Endometrium (tissue), 2 donors: ENCODE data around the gene CASKIN1.
"Not testable (repeated sequence)": the region's sequence is repeated elsewhere in the genome, so short reads cannot be mapped to it uniquely, and the experiment has no call there.

Experiments
- FAIRE-seq: peaks from 2 replicates; lab custom pipeline; 2012; peaks lifted over from hg19 to GRCh38; lab: Jason Lieb, UNC
- donor health status: control.
- donor health status: control.

Gene CASKIN1

DNA sequence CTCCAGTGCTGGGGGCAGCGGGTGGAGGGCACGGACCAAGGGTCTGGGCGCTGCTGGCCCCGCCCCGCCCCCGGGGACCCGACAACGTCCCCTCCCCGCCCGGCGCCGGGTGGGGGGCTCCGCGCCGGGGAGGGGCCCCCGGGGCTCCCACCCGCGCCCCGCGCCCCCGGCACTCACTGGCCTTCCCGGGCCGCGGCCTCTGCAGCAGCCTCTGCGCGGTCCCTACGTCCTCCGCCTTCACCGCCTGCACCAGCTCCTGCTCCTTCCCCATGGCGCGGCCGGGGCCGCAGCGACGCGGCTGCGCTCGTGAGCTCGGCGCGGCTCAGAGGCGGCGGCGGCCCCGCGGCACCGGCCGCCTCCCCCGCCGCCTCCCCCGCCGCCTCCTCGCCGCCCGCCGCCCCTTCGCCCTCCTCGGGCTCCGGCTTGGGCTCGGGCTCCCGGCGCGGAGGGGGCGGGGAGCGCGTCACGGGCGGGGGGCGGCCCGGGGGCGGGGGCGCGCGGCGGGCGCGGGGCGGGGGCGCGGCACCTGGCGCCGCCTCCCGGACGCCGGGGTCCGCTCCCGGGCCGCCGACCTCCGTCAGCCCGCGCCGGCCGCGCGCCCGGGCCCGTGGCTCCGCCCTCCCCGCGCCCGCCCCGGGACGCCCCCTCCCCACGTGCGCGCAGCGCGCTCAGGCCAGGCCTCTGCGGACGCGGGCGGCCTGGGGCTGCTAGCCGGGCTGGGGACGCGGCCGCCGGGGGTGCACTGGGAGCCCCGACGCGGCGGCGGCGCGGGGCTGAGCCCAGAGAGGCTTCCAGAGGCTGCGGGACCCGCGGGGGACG lies at the start of gene CASKIN1:
TSS of gene CASKIN1 (minus strand) at position 444 of the 819 bp plus-strand sequence. CDS start at position 271, 173 bp downstream.
- FAIRE-seq, result no peak

DNA sequence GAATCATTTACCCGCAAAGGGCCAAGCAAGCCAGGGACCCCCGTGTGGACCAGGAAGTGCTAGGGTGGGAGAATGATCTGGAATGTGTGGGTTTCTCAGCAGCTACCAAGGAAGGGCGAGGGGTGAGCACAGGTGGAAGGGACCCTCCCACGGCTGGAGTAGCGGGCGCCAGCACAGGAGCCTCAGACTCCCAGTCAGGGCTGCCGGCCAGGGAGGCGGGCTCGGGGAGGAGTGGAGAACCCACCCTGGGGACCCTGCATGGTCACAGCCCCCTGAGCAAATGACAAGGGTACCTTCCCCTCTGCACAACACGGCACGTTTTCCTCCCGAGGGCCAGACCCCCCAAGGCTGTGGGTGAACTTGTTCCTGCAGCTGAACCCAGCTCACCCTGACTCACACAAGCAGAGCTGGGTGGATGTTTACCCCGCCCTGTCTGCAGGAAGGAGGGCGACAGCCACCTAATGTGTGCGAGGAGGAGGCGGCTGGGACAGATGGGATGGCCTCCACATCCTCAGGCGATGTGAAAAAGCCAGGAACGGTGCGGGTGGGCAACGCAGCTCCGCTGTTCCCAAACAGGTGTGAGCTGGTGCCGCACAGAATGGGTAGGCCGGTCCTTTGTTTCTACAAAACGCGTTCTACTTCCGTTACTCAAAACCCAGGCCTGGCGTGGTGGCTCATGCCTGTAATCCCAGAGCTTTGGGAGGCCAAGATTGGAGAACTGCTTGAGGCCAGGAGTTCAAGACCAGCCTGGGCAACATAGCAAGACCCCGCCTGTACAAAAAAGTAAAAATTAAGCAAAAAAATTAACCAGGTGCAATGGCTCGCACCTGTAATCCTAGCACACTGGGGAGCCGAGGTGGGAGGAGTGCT lies 48.8 kb upstream of the CASKIN1 start:
- FAIRE-seq, result no peak

- no peak for FAIRE-seq
Measured at GRCh38 chr16:2244301-2244700, 47.9 kb upstream of the CASKIN1 start.

GRCh38 chr16:2243781-2244180 lies 47.4 kb upstream of the CASKIN1 start:
- no peak for FAIRE-seq

DNA sequence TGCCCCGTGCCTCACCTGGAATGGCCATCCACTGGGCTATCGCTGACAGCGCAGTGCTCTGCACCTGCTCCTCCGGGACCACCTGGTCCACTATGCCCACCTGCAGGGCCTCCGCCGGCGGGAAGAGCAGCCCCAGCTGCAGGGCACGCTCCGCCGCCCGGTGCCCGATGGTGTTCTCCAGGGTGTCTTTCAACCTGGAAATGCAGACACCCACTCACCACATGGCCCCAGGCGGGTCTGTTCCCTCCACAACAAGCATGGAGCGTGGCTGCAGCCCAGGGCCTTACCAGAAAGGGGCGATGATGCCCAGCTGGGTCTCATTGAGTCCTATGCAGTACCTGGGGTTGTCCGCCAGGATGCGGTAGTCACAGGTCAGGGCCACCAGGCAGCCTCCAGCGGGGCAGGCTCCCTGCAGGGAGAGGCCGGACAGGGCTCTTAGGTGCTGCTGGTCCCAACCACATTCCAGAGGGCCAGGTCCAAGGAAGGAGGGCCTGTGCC lies 46.7 kb upstream of the CASKIN1 start:
- FAIRE-seq, result no peak

- no peak for FAIRE-seq
Measured at GRCh38 chr16:2242598-2242997, 46.2 kb upstream of the CASKIN1 start.

DNA sequence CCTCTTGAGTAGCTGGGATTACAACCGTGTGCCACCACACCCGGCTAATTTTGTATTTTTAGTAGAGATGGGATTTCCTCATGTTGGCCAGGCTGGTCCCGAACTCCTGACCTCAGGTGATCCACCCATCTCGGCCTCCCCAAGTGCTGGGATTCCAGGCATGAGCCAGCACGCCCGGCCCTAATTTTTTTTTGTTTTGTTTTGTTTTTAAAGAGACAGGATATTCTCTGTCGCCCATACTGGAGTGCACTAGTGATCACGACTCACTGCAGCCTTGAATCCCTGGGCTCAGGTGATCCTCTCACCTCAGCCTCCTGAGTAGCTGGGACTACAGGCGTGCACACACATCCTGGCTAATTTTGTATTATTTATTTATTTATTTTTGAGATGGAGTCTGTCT lies 43.9 kb upstream of the CASKIN1 start:
- FAIRE-seq, result not testable (repeated sequence)

- no peak for FAIRE-seq
Measured at GRCh38 chr16:2238838-2239675, 42.7 kb upstream of the CASKIN1 start.

DNA sequence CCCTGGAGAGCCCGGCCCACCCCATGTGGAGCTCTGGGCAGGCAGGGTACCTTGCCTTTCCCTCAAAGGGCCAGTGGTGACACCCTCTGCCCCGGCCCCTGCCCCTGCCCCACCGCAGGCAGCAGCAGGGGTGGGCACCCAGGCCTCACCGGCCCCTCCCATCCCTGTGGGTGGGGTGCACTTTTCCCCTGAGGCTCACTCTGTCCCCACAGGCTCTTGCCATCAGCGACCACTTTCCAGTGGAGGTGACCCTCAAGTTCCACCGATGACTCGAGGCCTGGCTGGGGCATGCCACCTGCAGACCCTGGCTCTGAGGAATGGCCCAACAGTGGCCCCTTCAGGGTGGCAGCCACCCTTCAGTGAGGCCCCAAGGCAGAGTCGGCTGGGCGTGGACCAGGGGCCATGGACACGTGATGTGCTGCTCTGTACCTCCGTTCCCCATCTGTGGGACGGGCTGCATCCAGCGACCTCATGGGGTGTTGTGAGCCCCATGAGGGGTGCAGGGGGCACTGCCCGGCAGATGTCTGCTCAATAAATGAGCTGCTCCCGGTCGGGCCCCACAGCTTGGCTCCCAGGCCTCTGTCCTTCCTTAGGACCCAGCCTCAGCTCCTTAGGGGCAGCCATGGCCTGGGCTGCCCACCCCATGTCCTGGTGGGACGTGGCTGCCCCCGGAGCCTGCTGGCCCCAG lies 41.9 kb upstream of the CASKIN1 start:
- FAIRE-seq, result no peak

- no peak for FAIRE-seq
Measured at GRCh38 chr16:2237493-2238149, 41.2 kb upstream of the CASKIN1 start.

DNA sequence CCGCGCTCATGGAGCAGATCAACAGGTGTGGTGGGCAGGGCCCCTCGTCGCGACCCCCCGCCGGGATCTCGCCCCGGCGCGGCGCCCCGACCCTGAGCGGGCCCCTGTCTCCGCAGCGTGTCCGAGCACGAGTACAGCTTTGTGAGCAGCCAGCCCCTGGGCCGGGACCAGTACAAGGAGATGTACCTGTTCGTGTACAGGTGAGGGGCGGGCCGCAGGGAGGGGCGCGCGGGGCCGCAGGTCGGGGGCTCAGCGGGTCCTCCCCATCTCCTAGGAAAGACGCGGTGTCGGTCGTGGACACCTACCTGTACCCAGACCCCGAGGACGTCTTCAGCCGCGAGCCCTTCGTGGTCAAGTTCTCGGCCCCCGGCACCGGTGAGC lies 40.7 kb upstream of the CASKIN1 start:
- no peak for FAIRE-seq

DNA sequence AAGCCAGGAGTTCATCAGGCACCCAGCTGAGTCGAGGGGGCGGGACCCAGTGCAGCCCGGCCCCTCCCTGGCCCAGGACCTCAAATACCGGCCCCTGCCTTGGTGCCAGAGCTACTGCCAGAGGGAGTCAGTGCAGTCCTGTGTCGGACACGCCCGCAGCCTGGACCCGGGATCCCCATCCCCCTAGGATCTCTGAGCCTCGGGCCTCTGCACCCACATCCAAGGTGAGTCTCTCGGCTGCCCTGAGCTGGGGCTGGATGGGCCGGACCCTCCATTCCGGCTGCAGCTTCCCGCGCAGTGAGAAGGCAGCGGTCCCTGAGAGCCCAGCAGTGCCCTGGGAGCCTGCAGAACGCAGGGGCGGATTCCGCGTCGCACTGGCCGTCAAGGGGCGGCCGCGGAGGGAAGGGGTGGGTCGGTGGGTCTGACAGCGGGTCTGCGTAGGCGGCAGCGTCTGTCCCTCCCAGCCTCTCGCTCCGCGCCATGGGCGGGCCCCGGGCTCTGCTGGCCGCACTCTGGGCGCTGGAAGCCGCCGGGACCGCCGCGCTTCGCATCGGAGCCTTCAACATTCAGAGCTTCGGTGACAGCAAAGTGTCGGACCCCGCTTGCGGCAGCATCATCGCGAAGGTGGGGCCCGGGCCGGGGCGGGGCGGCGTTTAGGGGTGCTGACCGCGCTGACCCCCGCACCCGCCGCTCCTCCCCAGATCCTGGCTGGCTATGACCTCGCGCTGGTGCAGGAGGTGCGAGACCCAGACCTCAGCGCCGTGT lies 40.1 kb upstream of the CASKIN1 start, which contains the start of gene DNASE1L2:
TSS of gene DNASE1L2 (plus strand) at position 108 of the 765 bp plus-strand sequence. CDS start at position 481, 373 bp downstream.
- no peak for FAIRE-seq

- FAIRE-seq, result no peak
Measured at GRCh38 chr16:2235695-2236336, 39.4 kb upstream of the CASKIN1 start.

DNA sequence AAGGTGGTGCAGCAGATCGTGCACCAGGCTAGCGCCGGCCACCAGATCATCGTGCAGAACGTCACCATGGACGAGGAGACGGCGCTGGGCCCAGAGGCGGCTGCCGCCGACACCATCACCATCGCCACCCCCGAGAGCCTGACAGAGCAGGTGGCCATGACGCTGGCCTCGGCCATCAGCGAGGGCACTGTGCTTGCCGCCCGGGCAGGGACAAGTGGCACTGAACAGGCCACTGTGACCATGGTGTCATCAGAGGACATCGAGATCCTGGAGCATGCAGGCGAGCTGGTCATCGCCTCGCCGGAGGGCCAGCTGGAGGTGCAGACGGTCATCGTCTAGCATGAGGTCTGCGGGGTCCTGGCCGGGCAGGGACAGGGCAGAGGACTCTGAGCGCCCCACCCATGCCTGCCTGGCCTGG lies 38.8 kb upstream of the CASKIN1 start:
- FAIRE-seq, result no peak

- no peak for FAIRE-seq
Measured at GRCh38 chr16:2234813-2235170, 38.4 kb upstream of the CASKIN1 start.

- no peak for FAIRE-seq
Measured at GRCh38 chr16:2233872-2234812, 37.7 kb upstream of the CASKIN1 start.

DNA sequence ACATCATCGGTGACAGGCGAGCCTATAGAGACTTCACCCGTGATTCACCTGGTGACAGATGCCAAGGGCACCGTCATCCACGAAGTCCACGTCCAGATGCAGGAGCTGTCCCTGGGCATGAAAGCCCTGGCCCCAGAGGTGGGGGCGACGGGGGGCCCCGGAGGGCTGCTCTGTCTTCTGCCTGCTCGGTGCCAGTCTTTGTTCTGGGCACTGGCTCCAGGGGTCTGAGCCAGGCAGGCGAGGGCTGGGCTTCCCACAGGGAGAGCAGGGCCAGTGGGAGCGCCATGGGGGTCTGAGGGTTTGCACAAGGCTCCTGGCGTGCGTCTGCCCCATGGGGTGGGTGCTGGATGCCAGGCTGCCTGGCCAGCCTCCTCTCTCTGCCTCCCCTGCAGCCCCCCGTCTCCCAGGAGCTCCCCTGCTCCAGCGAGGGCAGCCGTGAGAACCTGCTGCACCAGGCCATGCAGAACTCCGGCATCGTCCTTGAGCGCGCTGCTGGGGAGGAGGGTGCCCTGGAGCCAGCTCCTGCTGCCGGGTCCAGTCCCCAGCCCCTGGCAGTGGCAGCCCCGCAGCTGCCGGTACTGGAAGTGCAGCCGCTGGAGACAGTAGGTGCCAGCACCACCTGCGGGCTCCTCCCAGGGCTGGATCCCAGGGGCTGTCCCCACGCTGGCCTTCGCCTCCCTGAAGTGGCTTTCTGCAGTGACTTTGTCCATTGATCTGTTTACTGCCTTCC lies 36.8 kb upstream of the CASKIN1 start:
- FAIRE-seq, result no peak
